Endometrium (tissue), 2 donors: ENCODE data around the gene ITGAL.

Experiments used
- FAIRE-seq: peaks from 2 replicates; lab custom pipeline; 2012; peaks lifted over from hg19 to GRCh38; lab: Jason Lieb, UNC
- donor health status: control.
- donor health status: control.

The ITGAL gene

DNA sequence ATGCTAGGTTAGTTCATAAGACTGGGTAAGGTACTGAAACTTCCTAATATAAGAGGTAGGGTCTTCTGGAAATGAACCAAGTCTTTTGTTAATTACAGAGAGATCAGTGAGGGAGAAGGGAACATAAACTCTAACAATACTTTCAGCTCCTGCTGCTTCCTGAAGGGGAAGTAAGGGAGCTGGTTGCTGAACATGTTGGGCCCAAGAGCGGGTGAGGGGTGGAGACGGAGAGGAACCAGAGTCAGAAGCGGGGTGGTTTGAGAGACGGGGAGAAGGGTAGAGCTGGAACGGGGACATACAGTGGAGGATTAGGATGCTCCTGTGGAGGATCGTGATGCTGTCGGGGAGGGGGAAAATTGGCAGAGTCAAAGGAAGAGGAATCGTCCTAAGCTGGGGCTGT, 73.6 kb downstream of the ITGAL start:
- FAIRE-seq: no peak

DNA sequence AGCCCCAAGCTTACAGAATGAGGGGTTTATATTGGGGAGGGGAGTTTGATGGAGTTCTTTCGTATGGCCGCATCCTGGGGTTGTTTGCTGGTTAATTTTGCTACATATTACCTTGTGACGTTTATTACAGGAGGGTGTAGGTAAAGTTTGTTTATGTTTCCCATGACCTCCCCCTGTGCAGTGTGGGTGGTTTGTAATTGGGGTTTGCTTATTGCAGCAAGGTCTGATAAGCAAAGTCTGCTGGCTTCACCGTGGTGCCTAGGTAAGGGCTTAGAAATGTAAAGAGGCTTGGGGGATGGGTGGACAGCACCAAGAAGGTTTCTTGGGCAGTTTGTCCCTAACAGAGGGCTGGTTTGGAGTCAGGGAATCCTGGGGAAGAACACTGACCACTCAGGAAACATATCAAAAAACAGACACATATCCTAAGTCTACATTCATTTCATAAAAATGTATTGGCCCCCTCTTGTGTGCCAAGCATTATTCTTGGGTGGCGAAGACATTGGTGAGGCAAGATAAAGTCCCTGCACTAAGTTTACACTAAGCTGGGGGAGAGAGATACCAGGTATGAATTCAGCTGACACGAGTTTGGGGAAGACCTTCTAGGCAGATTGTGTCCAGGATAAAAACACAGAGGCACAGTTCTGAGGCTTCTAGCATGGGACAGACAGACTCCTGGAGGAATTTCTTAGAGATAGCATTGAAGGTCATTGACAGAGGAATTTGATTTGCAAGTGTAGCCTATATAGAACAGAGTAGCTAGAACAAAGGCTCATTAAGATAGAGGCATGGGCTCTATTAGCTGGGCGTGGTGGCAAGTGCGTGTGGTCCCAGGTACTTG, 76.1 kb downstream of the ITGAL start:
- no peak for FAIRE-seq

DNA sequence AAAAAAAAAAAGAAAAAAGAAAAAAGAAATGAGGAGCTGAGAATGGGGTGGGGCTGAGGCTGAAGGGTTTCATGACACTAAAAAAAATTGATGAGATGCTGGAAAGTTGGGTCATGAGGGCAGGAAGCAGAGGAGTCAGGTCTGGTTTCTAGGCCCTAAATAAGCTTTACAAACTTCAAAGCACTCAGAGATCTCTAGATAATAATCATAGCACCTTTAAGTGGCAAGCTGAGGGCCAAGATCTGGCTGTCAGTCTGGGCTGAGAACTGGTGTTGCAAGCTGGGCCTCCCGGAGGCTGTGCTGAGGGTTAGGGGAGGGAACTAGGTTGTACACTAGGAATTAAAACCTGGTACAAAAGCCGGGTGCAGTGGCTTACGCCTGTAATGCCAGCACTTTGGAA, 79.2 kb downstream of the ITGAL start:
- FAIRE-seq: no peak

DNA sequence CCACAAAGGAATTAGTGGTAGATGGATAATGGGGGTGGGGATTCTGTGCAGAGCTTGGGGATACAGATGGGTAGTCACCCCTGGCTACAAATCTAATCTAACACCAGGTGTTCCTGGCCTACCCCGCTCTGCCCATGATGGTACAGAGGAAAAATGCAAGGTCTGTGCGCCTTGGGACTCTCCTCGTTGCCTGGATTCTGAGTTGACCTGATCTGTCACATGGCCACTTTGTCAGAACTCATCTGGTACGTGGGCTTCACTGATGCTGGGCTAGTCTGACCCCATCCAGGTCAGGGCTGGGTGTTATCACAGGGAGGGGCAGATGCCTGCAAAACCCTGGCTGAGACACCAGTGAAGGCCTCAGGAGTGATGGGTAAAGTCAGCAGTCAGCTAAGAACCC, 80.4 kb downstream of the ITGAL start:
- no peak for FAIRE-seq

DNA sequence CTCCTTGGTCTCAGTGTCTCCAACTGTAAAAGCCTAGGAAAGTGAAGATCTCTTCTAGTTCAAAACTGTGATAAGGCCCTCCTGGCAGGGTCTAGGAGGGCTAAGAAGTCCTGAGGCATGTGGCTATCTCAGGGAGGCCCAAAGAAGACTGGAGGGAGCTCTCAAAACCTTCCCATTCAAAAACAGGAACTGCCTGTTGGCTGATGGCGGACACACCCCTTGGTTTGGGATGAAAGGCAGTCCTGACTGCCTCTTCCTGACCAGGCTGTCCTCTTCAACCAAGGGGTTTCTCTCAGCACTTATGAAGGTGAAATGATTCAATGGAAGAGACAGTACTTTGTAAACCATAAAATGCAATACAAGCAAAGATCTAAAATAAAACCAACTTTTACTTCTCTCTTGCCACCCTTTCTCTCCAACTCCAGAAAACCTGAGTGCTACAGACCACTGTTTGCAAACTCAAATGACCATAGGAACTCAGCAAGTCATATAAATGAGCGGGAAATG, 80.9 kb downstream of the ITGAL start:
- no peak for FAIRE-seq

DNA sequence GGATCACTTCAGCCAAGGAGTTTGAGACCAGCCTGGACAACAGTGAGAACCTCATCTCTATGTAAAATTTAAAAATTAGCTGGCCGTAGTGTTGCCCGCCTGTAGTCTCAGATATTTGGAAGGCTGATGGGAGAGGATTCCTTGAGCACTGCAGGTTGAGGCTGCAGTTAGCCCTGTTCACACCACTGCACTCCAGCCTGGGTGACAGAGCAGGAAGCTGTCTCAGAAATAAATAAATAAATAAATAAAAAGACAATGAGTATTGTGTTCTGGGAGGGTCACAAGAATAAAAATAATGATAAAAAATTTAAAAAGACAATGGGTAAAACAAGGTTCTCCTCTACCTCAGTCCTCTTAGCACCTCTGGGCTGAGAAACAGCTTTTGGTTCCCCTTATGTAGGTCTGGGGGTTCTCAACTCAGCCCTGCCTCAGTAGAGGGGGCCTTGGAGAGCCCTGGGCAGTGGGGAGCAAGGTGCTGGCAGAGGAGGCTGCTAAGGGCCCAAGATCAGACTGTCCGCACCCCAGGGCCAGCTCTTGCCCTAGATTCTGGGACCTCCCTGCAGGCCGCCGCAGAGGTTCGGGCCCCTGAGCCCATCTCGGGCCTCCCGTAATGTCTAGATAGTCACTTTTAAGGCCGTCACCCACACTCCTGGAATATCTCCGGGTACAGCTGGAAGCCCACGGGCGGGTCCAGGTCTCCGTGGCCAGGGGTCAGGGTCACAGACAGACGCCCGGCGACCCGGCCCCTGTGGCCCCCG, 82.2 kb downstream of the ITGAL start:
- no peak for FAIRE-seq

DNA sequence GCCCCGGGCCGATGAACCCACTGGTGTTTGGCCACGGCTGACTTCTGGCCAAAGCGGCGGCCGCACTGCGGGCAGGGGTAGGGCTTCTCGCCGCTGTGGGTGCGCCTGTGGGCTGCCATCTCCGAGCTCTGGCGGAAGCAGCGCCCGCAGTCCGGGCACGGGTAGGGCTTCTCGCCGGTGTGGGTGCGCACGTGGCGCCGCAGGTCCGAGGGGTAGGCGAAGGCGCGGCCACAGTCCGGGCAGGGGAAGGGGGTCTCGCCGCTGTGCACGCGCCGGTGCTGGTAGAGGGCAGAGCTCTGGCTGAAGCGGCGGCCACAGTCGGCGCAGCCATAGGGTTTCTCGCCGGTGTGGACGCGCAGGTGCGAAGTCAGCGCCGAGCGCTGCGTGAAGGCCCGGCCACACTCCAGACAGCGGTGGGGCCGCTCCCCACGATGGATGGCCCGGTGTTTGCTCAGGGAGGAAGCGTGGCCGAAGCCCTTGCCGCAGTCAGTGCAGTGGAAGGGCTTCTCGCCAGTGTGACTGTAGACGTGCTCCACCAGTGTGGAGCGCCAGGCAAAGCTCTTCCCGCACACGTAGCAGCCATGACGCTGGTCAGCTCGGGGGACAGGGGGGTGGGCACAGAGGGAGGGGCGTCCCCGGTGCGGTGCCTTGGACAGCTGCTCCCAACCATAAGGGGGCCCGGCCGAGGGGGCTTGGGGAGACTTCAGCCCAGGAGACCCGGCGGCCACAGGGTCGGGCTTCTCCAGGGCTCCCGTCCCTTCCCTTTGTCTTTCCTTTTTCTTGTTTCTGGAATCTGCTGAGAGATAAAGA, 83.0 kb downstream of the ITGAL start:
- no peak for FAIRE-seq

DNA sequence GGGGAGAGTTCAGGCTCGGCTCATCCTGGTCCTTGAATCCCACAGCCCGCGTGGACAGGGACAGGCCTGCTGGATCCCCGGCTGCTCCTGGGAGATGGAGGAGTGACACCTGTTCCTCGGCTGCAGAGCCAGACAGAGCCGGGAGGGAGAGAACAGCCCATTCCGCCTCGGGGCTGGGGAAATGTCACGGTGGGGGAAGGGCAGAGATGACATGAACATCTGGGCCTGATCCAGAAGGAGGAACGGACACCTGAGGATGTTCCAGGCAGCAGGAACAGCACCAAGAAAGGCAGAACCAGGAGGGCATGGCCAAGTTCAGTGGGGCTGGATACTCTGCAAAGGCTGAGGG, 83.6 kb downstream of the ITGAL start:
- no peak for FAIRE-seq

DNA sequence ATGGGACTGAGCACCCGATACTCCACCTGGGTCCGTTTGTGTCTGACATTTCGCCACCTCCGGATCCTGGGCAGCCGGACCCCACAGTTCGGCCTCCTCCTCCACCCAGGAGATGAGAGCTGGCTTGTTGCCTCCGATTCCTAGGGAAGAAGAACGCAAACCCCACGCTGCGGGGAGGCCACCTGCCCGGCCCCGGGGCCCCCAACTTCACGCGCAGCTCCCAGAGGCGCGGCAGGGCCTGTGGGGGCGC, 85.1 kb downstream of the ITGAL start:
- no peak for FAIRE-seq

DNA sequence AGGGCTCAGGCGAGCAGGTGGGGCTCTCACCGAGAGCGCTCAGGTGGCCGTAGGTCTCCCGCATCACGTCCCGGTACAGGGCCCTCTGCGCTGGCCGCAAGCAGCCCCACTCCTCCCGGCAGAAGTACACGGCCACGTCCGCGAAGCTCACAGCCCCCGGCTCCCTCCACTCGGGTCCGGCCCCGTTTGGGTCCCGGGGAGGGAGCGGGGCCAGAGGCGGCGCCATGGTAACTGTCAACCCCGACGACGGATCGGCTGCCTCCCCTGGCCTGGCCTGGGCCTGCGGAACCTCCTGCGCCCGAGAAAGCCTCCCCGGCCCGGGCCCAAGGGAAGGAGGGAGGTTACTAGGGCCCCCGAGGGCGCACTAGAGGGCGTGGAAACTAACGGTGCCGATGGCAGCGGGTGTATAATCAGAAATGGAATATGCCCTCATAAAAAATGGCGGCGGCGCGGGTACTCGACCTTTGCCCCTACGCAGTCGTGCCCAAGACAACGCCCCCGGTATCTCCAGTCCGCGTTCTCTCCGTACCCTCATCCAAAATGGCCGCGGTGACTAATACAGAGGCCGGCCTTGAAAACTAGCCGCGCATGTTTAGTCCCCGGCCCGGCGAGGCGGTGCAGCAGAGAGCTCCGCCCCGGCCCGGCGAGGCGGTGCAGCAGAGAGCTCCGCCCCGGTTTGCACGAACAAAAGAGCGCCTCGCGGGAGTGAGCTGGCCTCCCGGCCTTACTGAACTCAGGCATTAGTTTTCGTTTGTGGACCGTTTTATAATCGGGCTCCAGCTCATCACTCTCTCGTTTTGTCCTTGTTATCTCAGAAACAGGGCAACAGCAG, 85.6 kb downstream of the ITGAL start, which contains the start of gene ZNF764:
Gene ZNF764 (minus strand): TSS at position 418 of the 832 bp plus-strand sequence. CDS start 192 bp downstream, at position 226.
- FAIRE-seq: peak; percentile 98

DNA sequence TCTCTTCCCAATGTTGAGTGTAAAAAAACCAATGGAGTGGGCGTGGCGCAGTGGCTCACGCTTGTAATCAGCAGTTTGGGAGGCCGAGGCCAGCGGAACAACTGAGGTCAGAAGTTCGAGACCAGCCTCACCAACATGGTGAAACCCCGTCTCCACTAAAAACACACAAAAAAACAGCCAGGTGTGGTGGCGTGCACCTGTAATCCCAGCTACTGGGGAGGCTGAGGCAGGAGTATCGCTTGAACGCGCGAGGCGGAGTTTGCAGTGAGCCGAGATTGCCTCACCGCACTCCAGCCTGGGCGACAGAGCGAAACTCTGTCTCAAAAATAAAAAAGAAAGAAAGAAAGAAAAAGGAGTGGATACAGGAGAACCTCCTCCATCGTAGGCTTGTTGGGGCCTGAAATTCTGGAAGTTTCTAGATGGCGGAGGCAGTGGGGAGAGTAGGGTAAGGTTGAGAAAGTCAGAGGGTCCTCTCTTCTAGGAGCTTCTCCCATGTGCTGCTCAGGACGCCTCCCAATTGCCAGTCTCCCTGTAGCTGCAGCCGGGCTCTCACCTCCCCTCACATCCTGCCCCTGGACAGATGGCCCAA, 86.3 kb downstream of the ITGAL start:
- FAIRE-seq: no peak

DNA sequence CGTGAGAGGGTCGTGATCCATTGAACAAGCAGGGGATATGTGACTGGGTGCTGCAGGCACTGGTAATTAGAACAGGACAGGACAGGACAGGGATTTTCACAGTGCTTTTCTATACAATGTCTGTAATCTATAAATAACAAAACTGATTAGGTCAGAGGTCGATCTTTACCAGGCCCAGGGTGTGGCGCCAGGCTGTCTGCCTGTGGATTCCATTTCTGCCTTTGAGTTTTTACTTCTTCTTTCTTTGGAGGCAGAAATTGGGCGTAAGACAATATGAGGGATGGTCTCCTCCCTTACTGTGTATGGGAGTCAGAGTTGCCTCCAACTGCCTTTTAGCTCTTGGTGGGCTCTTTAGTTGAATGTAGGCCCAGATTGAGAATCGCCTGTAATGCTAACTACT, 87.1 kb downstream of the ITGAL start:
- no peak for FAIRE-seq

DNA sequence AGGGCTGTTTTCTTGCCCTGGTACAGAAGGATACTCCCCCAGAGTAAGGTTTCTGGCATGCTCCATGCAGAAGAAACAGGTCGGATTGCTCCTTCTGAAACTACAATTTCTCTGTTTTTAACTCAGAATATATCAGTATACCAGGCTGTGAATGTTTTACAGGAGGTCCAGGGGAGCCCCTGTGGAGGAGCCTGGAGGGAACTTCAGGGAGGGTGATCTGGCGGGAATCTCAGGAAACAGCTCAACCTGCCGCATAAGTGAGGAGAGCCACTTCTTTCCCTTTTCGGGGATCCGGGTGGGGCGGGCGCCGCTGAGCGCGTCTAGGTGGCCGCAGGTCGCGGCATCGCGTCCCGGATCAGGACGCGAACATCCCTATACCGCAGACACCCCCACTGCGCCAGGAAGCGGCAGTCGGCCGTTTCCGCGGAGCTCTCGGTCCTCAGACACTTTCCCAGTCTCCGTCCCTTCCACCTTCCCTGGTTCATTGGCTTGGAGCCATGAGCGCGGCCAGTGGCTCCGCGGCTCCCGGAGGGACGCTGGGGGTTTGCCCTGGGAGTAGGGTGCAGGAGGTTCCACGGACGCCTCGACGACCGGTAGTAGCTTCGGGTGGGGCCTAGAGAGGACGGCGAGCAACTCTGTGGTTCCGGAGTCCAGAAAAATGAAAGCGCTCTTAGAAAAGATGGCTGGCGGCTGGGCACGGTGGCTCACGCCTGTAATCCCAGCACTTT, 88.7 kb downstream of the ITGAL start:
- no peak for FAIRE-seq

DNA sequence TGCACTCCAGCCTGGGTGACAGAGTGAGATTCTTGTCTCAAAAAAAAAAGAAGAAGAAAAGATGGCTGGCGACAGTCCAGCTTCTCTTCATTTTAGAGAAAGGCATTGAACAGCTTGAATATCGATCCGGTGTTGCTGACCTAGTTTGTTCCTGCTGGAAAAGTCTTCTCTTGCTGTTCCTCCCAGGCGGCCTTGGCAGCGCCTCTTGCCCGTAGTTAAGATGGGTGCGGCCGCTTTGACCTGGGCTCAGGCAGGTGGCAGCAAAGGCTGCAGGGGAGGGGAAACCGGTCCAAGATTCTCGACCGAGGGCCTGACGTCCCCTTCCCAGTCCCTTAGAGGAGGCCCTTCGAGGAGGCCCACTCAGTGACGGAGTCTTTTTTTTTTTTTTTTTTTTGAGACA, 89.5 kb downstream of the ITGAL start:
- FAIRE-seq: no peak

DNA sequence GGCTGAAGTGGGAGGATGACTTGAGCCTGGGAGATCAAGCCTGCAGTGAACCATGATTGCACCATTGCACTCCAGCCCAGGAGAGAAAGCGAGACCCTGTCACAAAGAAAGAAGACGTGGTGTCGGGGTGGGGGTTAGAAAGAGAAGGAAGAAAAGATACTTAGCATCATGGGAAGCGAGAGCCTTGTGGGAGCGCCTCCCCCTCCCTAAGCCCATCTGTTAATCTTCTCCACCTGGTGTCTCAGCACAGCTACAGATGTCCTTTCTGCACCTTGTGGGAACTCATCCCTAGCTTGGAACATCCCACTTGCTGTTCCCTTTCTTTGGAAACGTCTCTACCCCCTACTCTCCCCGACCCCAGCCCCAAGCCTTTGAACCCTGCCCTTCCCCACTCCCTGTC, 93.0 kb downstream of the ITGAL start:
- FAIRE-seq: no peak

DNA sequence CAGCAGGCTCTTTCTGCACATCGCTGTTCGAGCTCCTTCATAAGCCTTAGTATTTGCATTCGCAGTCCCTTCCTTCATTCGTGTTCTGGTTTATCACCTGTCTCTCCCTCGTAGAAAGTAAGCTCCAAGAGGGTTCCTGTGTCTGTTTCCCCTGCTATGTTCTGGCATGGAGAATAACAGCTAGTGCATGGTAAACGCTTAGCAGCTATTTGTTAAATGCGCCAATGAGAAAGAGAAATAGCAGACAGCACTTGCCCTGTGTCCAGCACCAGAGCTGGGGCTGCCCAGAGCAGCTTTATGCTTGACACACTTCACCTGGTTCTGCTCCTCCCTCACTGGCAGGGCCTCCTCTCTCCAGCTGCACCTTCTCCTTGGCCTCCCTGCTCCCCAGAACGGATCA, 93.4 kb downstream of the ITGAL start:
- no peak for FAIRE-seq

DNA sequence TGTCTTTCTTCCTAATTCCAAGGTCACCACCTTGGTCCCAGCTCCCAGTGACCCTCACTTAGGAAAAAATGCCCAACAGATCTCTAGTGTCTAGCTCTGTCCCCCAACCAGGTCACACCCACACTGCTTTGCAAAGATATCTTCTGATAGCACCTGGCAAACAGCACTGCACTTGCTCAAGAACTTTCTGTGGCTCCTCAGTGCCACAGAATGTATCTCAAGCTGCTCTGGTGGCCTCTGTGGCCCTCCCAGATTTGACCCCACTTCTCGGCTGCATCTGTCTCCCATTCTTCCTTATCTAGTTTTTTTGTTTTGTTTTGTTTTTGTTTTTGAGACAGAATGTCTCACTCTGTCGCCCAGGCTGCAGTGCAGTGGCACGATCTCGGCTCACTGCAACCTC, 94.0 kb downstream of the ITGAL start:
- no peak for FAIRE-seq

DNA sequence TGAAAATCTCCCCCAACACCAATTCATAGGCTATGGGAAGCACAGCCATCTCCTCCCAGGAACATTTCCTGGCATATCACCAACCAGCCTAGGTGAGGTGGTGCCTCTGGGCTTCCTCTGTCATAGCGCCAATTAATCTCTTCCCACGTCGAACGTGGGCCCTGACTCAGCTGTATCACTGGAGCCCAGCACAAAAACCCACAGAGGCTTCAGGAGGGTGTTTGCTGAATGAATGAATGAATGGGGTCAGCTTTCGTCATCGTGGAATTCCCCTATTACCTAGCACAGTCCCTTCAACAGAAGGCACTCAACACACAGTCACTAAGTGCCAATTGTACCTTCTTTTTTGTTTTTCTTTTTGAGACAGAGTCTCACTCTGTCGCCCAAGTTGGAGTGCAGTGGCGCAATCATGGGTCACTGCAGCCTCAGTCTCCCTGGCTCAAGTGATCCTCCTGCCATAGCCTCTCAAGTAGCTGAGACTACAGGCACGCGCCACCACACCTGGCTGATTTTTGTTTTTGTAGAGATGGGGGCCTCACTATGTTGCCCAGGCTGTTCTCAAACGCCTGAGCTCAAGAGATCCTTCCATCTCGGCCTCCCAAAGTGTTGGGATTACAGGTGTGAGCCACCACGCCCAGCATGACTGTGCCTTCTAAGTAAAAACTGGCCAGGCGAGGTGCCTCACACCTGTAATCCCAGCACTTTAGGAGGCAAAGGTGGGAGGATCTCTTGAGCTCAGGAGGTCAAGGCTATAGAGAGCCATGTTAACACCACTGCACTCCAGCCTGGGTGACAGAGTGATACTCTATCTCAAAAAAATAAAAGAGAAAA, 94.8 kb downstream of the ITGAL start:
- FAIRE-seq: no peak

DNA sequence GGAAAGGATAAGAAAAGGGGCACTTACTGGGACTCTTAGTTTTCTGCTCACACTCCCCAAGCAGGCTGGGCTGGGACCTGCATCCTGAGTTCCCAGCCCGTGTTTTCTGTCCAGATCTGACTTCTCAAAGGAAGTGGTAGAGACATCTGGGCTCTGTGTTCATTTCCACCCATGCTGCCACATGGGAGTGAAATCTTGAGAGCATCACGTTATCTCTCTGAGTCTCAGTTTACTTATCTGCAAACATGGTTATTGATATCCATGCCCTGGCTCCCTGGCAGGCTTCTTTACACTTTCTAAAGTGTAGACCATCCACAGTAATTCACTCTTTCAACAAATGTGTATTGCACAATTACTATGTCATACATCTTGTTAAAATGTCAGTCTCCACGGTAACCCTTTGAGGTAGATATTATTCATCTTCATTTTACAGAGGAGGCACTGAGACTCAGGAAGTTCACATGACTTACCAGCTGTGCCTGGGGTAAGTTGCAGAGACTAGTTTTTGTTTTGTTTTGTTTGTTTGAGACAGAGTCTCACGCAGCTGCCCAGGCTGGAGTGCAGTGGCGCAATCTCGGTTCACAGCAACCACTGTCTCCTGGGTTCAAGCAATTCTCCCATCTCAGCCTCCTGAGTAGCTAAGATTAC, 95.6 kb downstream of the ITGAL start:
- FAIRE-seq: no peak
